HG03108 (cell line): ENCODE measurements around the gene THAP5.
"Not testable (repeated sequence)": the region's sequence is repeated elsewhere in the genome, so short reads cannot be mapped to it uniquely, and the experiment has no call there.

Source experiments
- ATAC-seq: cut with Tn5 transposase; IDR thresholded peaks from one replicate; pipeline ENCODE4 v1.9.1; 2021; ENCODE audit warnings: moderate library complexity; ENCODE audit not compliant: unreplicated experiment

THAP5 gene

DNA sequence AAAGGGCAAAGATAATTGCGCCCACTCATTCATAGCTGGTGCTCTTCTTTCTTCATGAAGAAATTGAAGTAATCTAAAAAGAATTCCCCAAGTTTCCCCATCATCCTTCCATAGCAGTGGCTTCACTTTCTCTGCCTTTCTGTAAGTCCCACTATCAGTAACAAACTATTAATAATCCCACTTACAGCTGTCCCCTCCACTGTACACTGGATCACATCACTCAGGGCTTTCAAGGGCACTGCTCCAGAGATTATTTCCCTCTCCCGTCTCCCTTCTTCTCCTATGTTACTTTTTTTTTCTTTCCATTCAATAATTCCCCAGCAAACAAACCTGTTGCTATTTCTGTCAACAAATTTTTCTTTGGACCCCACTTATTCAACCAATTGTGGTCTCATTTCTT is 16.3 kb upstream of the THAP5 start:
- ATAC-seq, result no peak

DNA sequence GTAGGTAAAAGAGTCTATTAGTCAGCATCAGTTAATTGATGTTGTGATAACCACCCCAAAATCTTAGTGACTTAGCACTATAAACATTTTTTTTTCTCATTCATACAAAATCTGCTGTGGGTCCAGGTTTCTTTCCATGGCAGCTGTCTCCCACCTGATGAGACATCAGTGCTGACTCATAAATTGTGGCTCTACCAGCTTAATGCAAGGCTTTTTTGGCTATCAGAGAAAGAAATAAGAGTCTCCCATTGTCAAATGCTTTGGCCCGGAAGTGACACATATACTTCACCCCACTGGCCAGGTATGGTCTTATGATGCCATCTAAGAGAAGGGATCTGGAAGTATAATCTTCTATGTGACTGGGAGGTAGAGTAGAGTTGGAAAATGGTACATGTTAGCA is 14.7 kb upstream of the THAP5 start:
- no peak for ATAC-seq

DNA sequence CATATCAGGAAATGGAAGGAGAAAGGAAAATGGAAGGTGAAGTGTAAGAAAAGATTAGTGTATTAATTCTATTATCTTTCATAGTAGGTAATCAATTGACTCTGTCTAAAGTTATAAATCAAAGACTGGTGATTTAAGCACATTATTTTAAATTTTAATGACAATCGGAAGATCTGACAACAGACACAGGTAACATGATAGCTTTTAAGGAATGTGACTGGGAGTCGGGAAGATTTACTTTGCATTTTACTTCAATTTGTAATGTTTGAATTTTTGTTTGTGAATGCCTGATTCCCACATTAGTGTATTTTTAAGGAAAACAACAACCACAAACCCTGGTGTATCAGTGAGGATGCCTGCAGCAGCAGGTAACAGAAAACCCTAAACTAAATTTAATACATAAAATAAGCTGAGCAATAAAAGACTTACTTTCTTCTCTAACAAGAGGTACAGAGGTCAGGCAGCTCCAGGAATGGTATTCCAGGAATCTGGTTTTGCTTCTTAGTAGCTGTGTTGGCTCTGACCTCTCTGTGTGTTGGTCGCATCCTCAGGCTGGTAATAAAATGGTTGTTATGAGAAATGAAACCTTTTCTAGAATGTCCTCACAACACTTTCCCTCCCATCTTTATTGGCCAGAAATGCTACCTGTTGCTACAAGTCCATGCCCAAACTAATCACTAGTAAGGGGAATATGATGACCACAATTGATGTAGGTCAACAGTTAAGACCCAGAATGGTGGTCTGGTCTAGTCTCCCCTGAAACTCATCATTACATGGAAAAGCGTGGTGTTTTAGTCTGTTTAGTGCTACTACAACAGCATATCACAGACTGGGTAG is 12.4 kb upstream of the THAP5 start:
- ATAC-seq, result no peak

DNA sequence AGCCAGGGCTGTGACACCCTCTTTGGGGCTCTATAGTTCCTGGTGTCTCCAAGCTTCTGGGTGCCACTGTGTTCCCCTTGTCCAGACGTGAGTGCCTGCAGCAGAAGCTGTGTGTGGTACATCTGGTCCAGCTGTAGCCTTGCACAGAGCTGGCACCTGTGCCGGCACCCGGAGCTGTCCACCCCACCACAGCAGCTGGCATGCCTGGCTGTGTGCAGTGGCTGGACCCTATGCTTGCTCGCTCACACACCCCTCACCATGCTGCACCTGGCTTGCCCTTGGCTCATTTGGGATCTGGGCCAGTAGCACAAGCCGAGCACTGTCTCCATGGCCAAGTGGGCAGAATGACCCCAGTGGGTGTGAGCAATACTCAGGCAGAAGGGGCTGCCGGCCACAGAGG is 10.8 kb upstream of the THAP5 start:
- no peak for ATAC-seq

DNA sequence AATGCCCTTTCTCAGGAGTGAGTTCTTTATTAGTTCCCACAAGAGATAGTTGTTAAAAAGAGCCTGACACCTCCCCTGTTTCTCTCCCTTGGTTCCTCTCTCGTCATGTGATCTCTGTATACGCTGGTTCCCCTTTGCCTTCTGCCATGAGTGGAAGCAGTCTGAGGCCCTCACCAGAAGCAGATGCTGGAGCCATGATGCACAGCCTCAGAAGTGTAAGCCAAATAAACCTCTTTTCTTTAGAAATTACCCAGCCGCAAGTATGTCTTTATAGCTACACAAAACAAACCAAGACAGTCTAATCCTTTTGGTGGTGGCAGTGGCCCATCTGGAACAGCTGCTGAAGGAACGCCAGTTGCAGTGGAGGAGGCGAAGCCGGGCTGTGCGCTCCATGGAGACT is 9.4 kb upstream of the THAP5 start:
- no peak for ATAC-seq

DNA sequence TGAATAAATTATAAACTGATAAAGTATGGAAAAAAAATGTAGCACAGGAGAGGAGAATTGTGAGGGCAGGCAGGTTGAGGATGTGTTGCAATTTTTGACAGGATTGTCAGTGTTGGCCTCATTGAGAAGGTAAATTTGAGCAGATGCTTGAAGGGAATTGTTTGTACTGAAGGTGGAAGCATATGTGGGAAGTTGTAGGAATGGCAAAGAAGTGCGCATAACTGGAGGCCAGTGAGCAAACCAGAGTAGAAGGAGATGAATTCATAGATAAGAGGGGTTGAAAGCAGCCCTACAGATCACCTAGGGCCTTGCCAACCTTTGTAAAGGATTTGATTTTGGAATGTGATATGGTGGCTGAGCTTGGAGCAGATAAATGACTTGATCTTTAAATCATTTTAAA is 6.6 kb upstream of the THAP5 start:
- ATAC-seq, result no peak

DNA sequence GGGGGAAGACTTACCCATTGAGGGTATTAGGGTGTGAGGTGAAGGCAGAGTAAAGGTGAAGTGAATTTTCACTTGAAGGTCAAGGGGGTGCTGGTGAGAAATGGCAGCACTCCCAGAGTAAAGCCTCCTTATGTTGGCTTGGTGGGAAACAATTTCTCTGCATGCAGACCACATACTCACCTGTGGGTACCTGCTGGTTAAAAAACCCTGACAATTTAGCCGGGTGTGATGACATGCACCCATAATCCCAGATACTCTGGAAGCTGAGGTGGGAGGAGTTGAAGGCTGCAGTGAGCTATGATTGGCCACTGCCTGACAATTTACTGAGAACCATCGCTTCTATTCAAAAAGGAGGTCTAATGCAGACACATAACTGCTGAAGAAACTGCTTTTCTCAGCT is 5.7 kb upstream of the THAP5 start:
- ATAC-seq, result no peak

DNA sequence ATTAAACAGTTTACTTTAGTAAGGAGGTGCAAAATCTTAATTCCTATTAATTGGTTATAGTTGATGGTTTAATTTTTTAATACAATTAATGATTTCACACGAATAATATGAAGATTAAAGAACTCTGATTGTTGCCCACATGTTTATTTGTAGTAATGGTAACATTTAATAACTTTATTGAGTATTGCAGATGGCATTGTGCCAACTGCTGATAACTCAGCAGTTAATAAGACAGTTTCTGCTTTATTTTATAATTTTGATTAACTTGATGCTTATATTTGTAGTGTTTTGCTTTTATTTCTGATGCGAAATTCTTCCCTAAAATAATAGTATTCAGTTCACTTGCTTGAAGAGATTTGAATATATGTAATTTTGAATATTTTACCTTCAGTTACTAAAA is 3.0 kb upstream of the THAP5 start:
- ATAC-seq, result no peak

DNA sequence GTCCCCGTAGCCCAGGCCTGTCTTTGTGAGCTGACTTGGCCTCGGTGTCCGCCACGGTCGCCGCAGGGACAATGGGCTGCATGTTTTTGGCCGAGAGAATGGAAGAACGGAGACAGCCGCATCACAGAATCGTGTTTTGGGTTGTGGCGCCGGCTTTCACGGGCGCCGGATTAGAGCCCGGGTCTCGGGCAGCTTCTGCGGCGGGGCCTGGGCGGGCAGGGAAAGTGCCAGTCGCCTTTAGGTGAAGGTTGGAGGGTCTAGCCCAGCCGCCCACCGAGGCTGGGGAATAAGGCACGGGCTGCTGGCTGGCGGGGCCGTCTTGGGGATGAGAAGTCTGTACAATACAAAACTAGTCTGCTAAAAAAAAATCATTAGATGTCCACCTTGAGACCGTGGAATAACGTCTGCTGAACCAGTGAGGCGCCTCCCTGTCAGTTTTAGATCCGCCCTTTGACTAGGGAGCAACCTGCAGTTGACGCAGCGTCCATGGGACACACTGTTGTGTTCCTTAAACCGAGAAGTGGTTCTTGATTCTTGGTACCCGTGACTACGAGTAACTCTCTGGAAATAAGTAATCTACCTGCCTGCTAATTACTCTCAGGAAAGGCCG is 745 bp upstream of the THAP5 start:
- ATAC-seq, result peak; percentile 22

DNA sequence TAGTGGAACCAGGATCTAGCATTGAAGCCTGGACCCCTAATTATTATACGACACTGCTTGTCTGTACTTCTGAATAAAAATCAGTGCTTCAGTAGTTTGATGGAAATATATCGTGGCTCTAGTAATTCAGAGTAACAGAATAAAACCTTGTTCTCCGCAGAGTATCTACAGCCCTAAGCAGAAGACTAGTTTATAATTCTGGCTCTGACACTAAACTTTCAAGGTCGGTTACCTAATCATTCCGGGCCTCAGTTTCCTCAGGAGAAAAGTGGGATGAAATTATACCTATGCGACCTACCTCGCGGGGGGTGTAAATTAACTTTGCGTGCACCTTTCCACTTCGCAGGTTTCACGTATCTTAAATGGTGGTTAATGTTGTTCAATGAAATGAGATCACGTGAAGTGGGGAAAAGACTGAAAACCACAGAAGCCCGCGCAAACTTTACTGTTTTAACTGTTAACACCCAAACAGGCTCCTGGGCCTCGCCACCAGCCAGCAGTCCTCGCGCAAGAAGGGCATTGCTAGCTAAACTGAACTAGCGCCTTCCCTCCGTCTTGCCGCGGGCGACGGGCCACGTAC is 615 bp downstream of the THAP5 start:
- no peak for ATAC-seq

DNA sequence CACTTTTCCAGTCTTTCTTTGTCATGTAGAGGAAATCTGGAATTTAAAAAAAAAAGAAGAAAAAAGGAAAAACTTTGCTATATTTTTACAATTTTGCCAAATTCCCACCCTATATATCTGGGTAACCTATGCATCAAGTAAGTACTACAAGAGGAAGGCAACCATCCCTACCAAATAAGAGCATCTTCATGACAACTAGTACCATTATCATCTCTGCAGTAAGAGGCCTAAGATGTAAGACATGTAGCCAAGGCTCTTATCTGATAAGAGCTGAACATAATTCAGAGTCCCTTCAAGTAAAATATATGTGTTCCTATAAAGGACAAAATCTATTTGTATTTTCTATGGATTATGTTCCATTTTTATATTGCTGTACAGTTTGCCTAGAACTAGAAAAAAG is 3.5 kb downstream of the THAP5 start:
- ATAC-seq, result no peak

DNA sequence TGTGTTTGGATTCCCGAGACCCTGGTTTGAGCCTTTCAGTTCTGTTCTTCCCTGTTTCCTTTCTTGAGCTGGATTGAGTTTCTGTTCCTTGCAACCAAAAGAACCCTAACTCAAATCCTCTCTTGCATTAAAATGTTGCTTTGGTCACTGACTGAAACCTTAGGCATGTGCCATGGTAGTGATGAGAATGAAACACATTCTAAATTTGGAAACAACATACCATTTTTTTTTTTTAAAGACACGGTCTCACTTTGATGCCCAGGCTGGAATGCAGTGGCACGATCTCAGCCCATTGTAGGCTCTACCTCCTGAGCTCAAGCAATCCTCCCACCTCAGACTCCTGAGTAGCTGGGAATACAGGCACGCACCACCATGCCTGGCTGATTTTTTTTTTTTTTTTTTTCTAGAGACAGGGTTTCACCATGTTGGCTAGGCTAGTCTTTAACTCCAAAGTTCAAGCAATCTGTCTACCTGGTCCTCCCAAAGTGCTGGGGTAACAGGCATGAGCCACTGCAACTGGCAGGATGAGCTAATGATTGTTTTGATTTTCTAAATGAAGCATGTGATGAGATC is 8.4 kb downstream of the THAP5 start:
- no peak for ATAC-seq

DNA sequence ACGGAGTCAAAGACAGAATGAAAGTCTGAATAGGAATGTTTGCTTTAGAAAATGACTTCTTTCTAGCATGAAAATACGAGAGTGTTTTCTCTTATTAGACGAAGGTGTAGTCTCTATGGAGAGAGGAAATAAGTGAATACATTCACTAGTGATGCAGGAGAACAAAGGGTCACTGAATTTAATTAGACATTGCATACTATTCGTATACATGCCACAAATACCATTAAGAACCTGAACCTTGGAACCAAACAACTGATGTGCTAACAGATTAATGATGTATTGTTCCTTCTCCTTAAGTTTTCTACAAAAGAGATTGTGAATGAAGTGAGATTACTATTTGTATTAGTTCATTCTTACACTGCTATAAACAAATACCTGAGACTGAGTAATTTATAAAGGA is 10.3 kb downstream of the THAP5 start:
- no peak for ATAC-seq

DNA sequence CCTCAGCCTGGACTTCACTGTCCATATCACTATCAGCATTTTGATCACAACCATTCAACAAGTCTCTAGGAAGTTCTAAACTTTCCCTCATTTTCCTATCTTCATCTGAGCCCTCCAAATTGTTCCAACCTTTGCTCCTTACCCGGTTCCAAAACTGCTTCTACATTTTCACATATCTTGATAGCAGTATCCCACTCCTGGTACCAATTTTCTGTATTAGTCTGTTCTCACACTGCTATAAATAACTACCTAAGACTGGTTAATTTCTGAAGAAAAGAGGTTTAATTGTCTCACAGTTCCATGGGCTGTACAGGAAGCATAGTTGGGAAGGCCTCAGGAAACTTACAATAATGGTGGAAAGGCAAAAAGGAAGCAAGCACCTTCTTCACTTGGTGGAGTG is 11.9 kb downstream of the THAP5 start:
- no peak for ATAC-seq

DNA sequence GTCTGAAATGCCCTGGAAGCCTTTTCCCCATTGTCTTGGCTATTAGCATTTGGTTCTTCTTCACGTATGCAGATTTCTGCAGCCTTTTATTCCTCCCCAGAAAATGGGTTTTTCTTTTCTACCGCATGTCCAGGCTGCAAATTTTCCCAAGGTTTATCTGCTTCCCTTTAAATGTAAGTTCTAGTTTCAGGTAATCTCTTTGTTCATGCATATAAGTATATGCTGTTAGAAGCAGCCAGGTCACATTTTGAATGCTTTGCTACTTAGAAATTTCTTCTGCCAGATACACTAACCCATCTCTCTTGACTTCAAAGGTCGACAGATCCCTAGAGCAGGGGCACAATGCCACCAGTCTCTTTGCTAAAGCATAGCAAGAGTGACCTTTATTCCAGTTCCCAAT is 12.3 kb downstream of the THAP5 start:
- ATAC-seq, result no peak

DNA sequence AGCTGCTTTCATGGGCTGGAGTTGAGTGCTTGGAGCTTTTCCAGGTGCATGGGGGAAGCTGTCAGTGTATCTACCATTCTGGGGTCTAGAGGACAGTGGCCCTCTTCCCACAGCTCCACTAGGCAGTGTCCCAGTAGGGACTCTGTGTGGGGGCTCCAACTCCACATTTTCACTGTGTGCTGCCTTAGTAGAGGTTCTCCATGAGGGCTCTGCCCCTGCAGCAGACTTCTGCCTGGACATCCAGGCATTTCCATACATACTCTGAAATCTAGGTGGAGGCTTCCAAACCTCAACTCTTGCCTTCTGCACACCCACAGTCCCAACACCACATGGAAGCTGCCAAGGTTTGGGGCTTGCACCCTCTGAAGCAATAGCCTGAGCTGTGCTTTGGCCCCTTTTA is 12.8 kb downstream of the THAP5 start:
- ATAC-seq, result not testable (repeated sequence)

DNA sequence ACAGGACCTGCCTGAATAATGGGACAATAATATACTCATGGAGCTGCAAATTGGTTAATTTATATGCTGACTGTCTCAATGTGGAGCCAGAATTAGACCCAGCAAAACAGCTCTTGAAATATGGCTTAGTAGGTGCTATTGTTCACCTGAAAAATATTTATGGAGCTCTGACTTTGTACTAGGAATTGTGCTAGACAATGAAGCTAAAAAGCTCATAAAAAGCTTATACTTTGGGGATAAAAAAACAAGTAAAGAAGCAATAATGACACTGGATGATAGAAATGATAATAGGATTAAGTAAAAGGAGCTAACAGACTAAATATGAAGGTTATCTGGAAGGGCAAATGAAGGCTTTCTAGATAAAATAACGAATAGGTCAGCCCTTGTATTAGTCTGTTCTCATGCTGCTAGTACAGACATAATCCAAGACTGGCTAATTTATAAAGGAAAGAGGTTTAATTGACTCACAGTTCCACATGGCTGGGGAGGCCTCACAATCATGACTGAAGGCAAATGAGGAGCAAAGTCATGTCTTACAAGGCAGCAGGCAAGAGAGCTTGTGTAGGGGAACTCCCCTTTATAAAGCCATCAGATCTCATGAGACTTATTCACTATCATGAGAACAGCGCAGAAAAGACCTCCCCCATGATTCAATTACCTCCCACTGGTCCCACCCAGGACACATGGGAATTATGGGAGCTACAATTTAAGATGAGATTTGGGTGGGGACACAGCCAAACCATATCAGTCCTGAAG is 21.2 kb downstream of the THAP5 start:
- not testable (repeated sequence) for ATAC-seq

DNA sequence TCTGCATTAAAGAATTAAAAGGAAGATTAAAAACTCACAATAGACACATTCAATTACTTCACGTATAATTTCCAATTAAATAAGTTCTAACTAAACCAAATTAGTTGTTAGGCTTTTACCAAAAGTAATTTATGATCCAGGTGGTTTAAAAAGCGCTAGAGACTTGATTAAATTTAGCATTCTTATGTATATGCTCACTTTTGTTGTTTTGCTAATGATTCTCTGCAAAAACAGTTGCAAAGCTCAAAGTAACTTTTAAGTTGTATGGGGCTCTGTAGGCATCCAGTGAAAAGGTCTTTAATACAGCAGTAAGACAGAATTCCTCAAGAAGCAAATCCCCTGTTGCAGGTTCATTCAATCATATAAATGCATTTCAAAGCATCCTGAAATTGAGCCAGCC is 28.0 kb downstream of the THAP5 start:
- no peak for ATAC-seq

DNA sequence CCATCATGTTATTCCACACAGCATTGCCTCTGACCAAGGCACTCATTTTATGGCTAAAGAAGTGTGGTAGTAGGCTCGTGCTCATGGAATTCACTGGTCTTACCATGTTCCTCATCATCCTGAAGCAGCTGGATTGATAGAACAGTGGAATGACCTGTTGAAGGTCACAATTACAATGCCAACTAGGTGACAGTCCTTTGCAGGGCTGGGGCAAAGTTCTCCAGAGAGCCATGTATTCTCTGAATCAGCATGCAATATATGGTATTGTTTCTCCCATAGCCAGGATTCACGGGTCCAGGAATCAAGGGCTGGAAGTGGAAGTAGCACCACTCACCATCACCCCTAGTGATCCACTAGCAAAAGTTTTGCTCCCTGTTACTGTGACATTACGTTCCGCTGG is 30.8 kb downstream of the THAP5 start:
- ATAC-seq, result not testable (repeated sequence)

DNA sequence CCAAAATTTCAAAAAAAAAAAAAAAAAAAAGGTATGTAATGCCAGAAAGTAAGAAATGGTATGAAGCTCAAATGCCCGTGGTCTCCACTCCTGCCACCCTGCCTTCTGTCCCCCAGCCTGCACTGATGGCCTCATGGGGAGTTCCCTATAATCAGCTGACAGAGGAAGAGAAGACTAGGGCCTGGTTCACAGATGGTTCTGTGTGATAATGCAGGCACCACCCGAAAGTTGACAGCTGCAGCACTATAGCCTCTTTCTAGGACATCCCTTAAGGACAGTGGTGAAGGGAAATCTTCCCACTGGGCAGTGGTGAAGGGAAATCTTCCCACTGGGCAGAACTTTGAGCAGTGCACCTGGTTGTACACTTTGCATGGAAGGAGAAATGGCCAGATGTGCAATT is 31.3 kb downstream of the THAP5 start:
- not testable (repeated sequence) for ATAC-seq

DNA sequence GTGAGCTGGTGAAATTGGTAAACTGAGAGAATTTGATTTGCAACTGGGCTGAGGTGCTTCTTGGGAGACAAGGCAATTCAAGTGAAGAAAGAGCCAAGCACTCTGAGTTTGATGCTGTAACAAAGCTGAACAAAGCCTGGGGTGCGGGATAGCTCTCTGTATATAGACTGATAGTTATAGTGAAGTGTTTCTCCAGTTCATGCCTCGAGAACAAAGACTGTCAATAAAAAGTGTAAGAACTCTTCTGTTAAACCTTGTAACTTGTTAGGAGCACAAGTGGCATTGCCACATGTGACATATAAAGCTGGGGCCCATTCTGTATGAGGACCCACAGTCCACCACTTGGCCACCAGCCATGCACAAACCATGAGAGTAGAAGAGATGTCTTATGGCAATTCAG is 32.3 kb downstream of the THAP5 start:
- no peak for ATAC-seq
